HG03135 (cell line): ENCODE data around the gene MUC6.

Experiments
- ATAC-seq: cut with Tn5 transposase; IDR thresholded peaks from one replicate; pipeline ENCODE4 v1.9.1; 2021; ENCODE audit warnings: mild to moderate bottlenecking, moderate library complexity; ENCODE audit not compliant: unreplicated experiment

Gene MUC6, protein sequence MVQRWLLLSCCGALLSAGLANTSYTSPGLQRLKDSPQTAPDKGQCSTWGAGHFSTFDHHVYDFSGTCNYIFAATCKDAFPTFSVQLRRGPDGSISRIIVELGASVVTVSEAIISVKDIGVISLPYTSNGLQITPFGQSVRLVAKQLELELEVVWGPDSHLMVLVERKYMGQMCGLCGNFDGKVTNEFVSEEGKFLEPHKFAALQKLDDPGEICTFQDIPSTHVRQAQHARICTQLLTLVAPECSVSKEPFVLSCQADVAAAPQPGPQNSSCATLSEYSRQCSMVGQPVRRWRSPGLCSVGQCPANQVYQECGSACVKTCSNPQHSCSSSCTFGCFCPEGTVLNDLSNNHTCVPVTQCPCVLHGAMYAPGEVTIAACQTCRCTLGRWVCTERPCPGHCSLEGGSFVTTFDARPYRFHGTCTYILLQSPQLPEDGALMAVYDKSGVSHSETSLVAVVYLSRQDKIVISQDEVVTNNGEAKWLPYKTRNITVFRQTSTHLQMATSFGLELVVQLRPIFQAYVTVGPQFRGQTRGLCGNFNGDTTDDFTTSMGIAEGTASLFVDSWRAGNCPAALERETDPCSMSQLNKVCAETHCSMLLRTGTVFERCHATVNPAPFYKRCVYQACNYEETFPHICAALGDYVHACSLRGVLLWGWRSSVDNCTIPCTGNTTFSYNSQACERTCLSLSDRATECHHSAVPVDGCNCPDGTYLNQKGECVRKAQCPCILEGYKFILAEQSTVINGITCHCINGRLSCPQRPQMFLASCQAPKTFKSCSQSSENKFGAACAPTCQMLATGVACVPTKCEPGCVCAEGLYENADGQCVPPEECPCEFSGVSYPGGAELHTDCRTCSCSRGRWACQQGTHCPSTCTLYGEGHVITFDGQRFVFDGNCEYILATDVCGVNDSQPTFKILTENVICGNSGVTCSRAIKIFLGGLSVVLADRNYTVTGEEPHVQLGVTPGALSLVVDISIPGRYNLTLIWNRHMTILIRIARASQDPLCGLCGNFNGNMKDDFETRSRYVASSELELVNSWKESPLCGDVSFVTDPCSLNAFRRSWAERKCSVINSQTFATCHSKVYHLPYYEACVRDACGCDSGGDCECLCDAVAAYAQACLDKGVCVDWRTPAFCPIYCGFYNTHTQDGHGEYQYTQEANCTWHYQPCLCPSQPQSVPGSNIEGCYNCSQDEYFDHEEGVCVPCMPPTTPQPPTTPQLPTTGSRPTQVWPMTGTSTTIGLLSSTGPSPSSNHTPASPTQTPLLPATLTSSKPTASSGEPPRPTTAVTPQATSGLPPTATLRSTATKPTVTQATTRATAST (N-terminal part only)

DNA sequence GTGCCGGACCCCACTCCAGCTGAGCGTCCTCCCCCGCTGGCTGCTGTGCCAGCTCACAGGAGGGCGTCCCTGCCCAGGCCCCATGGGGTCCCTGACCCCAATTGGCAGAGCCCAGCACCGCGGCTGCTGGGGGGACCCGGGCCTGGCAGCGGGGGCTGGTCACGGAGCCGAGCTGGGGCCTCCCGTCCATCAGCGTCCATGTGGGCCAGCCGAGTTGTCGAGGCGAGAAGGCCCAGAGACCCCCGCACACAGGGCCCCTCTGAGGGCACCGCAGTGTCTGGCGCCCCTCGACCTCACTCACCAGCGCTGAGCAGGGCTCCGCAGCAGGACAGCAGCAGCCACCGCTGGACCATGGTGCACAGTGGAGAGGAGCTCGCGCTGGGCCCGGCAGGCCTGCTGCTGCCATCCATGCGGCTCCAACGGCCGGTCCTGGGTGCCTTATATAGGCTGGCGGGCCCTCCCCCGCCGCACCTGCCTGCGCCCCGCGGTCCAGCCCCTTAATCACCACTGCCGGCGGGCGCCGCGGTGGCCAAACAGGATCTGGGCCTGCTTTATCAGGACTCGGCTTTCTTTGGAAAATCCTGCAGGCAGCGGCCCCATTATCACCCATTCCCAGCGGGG is at the start of gene MUC6:
TSS of gene MUC6 (minus strand) at position 416 of the 621 bp plus-strand sequence. CDS start at position 353, 63 bp downstream.
- ATAC-seq = no peak

DNA sequence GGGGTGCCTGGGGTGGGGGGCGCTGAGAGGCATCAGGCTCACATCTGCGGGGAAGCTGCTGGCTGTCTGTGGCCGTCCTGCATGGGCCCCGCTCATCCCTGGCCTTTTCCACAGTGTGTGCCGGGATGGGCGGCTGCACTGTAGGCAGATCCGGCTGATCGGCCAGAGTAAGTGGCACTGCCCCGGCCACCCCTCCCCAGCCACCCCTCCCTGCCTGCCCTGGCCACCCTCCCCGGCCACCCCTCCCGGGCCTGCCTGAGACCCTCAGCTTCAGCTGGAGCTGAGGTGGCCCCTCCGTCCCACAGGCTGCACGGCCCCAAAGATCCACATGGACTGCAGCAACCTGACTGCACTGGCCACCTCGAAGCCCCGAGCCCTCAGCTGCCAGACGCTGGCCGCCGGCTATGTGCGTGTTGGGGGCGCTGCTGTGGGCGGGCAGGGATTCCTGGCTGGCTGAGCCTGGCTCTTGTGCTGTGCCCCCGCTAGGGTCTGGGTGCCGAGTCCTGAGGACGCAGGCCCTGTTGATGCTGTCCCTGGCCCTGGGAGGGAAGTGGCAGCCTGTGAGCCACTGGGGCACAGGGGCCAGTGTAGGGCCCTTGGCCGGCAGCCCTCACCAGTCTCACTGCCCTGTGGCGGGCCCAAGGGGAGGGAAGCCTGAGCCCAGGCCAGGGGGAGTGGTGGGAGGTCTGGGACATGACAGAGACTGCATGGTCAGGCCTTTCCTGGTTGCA is 49.1 kb upstream of the MUC6 start:
- no peak for ATAC-seq

DNA sequence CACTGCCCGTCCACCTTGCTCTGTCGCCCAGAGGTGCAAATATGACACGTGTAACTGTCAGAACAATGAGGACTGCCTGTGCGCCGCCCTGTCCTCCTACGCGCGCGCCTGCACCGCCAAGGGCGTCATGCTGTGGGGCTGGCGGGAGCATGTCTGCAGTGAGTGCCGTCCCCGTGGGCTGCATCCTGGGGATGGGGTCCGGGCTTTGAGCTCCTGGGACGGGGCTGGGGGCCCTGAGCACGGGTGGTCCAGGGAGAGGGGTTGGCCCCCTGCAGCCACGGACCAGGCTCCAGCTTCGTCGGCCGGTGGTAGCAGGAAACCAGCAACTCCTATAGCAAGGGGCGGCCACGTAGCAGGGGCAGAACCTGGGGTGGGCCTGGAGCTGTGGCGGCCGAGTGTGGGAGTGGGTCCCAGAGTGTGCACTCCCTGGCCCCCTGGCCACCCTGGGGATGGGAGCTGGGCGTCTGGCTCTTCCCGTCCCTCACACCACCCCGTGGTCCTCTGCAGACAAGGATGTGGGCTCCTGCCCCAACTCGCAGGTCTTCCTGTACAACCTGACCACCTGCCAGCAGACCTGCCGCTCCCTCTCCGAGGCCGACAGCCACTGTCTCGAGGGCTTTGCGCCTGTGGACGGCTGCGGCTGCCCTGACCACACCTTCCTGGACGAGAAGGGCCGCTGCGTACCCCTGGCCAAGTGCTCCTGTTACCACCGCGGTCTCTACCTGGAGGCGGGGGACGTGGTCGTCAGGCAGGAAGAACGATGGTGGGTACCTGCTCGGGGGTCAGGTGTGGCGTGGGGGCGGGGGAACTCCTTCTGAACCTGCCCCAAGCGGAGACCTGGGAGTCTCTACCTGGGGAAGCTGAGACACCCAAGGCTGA is 48.3 kb upstream of the MUC6 start:
- ATAC-seq = no peak

DNA sequence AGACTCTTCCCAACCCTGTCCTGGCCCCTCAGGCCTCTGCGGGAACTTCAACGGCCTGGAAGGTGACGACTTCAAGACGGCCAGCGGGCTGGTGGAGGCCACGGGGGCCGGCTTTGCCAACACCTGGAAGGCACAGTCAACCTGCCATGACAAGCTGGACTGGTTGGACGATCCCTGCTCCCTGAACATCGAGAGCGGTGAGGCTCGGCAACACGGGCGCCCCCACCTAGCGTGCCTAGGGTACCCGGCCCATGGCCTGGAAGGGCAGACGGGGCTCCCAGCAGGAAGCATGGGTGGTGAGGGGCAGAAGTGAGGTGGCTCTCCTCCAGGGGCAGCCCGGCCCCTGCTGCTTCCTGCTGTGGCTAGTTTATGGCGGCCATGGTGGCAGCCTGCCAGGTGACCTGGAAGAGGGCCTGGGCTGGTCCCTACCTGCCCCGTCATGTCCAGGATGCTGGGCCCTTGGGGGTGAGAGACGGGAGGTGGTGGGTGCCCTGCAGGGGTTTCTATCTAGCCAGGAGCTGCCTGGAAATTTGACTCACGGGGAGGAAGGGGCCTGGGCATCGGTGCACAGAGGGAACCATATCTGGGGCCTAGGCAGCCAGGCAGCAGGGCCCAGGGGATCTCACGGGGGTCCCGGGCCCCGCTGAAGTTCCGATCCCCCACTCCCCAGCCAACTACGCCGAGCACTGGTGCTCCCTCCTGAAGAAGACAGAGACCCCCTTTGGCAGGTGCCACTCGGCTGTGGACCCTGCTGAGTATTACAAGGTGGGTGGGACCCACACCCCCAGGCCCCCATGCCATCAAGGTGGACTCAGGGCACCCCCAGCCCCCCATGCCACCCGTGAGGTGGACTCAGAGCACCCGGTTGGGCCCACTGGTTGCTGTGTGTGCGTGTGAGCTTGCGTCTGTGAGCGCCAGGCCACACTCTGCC is 47.4 kb upstream of the MUC6 start:
- ATAC-seq = no peak

DNA sequence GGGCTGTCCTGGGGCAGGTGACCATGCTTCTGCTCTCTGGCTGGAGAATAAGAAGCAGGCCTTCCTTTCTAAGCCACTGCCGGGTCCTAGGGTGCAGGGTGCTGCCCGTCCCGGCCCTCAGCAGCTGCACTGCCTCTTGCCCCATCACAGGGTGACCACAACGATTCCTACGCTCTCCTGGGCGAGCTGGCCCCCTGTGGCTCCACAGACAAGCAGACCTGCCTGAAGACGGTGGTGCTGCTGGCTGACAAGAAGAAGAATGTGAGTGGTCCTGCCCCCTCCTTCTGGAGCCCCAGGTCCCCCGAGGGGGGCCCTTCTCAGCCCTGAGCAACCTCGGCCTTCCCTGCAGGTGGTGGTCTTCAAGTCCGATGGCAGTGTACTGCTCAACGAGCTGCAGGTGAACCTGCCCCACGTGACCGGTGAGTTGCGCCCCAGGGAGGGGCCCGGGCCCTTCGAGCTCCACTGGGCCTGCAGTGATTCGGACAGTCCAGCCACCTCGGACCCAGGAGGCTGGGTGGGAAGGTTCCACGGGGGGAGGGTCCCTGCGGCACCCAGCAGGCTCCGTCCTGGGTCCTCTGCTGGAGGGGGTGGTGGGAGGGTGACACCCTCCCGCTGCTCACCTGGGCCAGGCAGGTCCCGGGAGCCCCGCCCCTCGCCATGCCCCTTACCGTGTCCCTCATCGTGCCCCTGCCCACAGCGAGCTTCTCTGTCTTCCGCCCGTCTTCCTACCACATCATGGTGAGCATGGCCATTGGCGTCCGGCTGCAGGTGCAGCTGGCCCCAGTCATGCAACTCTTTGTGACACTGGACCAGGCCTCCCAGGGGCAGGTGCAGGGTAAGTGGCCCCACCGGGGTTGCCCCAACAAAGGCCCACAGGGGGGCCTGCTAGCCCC is 46.5 kb upstream of the MUC6 start:
- ATAC-seq = no peak

DNA sequence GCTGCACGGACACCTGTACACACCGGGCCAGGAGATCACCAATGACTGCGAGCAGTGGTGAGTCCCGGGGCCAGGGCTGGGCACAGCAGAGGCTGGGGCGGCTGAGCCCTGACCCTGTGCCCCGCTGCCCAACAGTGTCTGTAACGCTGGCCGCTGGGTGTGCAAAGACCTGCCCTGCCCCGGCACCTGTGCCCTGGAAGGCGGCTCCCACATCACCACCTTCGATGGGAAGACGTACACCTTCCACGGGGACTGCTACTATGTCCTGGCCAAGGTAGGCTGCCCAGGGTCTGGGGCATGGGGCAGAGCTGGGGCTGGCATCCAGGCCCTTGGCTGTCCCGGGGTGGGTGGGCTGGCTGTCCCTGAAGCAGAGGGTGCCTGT is 45.8 kb upstream of the MUC6 start:
- no peak for ATAC-seq

DNA sequence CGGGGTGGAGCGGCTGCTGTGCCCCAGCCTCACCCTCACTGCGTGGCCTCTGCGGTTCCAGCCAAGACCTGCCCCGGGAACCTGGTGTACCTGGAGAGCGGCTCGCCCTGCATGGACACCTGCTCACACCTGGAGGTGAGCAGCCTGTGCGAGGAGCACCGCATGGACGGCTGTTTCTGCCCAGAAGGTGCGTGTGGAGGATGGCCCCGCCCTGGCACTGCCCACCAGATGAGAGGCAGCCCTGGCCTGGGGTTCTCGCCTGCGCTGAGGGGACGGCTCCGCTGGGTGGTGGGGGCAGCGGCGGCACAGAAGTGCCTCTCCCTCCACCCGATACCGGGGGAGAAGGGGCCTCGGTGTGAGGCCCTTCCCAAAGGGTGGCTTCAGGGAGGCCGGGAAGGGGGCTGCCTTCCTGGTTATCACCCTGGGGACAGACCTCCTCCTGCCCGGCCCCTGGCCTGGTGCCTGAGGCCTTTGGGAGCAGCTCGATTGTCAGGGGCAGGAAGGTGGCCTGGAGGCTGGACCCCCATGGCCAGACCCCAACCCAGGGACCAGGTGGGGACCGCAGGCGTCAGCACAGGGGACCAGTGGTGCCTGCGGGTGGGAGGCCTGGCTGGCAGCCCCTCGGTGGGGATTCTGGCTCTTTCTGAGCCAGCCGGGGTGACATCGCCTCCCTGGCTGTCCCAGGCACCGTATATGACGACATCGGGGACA is 45.2 kb upstream of the MUC6 start:
- ATAC-seq = no peak

DNA sequence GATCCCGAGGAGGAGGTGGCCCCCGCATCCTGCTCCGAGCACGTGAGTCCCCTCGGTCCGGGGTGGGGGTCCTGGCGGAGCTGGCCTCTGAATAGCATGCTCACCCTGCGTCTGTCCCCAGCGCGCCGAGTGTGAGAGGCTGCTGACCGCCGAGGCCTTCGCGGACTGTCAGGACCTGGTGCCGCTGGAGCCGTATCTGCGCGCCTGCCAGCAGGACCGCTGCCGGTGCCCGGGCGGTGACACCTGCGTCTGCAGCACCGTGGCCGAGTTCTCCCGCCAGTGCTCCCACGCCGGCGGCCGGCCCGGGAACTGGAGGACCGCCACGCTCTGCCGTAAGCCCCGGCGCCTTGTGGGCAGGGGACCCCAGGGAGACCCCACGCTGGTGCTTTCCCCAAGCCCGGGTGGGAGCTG is 41.7 kb upstream of the MUC6 start:
- ATAC-seq = no peak

DNA sequence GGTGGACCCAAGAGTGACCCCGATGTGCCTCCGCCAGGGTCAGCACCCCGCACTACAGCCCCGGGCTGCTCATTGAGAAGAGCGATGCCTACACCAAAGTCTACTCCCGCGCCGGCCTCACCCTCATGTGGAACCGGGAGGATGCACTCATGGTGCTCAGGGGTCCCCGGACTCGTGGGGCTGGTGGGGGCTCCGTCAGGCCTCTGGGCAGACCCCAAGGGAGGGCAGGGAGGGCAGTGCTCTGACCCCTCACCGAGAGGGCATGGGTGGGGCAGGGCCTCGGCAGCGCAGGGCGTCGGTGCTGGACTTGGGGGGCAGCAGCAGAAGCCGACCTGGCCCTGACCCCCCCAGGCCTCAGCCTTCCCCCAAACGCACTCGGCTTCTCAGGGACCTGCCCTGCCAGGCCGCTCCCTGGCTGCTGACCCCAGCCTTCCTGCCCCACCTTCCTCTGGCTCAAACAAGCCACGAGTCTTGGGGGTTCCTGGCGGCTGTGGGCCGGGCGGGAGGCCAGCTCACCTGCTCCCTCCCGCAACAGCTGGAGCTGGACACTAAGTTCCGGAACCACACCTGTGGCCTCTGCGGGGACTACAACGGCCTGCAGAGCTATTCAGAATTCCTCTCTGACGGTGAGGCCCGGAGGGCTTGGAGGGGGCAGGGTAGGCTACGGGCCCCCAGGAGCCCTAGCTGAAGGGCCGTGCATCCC is 41.0 kb upstream of the MUC6 start:
- no peak for ATAC-seq

DNA sequence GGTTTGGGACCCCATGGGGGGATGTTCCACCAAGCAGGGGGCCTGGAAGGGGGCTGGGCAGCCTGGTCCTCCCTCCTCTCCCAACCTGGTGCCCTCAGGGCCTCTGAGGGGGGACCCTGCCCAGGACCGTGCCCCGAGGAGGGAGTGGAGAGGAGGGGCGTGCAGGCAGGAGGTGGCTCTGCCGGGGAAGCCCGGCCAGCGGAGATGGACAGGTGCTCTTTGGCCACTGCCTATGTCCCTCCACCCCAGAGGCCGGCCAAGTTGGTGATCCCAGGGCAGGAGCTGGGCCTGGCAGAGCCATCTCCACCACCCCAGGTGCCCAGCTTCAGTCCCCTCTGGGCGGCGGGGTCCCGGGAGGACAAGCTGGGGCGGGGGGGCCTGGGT is 40.5 kb upstream of the MUC6 start:
- ATAC-seq = no peak

DNA sequence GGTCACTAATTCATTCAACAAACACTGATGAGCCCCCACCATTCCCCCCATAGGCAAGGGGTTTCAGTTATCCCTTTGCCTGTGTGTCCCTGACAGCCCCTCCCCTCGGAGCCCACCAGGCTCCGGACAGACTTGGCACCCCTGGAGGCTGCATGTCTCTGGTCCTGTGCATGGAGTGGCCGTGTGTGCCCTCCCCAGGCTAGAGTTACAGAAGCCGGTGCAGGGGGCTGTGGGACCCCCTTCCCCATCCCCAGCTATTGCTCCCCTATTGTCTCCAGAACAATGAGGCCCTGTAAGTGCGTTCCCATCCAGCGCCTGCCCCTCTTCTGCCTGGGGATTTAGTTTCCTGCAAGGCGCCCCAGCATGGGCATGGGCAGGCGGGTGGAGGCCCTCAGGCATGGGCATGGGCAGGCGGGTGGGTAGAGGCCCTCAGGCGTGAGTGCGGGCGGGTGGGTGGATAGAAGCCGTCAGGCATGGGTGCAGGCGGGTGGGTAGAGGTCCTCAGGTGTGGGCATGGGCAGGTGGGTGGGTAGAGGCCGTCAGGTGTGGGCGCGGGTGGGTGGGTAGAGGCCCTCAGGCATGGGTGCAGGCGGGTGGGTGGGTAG is 39.6 kb upstream of the MUC6 start:
- ATAC-seq = no peak

DNA sequence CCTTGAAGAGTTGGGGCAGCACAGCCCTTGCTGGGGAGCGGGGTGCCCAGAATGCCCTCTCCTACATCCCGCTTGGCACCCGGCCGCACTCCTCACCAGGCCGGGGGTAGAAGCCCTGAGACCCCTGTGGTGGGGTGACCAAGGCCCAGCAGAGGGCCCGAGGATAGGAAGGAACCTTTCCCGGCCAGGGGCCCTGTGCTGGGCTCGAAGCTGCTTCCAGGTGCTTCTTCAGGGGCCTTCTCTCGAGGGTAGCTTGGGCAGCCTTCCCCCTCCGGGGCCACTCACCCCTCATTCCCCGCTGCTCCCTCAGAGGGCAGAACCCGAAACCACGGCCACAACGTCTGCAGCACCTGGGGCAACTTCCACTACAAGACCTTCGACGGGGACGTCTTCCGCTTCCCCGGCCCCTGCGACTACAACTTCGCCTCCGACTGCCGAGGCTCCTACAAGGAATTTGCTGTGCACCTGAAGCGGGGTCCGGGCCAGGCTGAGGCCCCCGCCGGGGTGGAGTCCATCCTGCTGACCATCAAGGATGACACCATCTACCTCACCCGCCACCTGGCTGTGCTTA is 38.9 kb upstream of the MUC6 start:
- ATAC-seq = no peak

DNA sequence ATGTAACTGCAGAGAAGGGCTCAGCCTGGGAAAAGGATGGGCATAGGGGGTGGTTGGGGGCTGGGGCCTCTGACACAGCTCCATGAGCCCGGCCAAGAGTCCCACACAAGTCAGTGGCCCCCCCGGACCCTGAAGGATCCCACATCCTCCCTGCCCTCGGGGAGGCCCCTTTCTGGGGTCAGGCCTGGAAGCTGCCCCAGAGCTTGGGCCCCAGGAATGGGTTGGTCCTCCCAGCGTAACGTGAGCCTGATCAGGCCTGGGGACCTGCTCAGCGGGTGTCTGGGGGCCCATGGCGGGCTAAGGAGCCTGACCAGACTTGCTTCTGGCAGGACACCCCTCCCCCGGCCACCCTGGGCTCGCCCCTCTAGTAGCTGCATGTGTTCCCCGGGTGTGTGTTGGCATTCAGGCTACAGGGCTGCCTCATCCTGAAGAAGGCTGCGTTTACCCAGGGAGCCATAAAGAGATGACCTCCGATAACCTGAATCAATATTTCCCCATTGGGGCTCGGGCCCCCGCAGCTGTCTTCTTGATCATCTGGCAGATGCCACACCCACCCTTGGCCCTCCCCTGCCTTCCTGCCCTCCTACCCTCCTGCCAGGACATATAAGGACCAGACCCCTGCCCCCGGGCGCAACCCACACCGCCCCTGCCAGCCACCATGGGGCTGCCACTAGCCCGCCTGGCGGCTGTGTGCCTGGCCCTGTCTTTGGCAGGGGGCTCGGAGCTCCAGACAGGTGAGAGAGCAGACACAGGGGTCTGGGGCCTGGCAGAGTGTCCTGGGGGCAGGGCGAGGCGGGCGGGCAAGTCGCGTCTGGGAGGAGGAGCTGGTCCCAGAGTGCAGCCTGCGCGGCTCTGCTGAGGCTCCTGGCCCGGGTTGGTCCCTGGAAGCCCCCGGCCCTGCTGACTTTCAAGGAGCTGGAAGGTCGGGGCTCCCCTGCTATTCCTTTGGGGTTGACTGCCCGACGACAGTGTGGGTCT is 38.0 kb upstream of the MUC6 start, which contains the start of gene MUC2:
TSS of gene MUC2 (plus strand) at position 631 of the 978 bp plus-strand sequence.
- no peak for ATAC-seq

DNA sequence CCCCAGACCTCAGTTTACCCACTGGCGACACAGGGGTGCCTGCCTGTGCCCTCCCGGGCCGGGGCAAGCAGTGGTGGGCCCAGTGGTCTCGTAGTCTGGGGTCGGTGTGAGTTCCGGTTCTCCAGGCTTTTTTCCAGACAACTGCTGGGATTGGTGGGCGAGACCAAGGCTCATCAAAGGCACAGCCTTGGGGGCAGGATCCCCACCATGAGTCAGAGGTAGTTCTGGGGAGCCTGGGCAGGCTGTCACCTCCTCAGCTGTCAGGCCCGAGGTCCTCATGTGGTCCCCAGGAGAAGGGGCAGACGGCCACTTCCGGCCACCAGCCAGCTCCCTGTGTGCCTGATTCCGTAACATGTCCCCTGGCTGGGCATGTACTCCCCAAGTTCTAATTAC is 37.3 kb upstream of the MUC6 start:
- no peak for ATAC-seq
